HUES64 (cell line): ENCODE data around the gene DRC3.
A peak's percentile ranks its signal among the peaks of the same experiment; 100 is the strongest.
"Not testable (repeated sequence)": the region's sequence is repeated elsewhere in the genome, so short reads cannot be mapped to it uniquely, and the experiment has no call there.

Experiments used
- H3K27ac ChIP-seq: 2 replicates; pipeline ENCODE4 v1.7.0; 2013; ENCODE audit warnings: low read depth, low read length, inconsistent platforms
- H3K27me3 ChIP-seq: 2 replicates; pipeline ENCODE4 v1.6.1; 2013; ENCODE audit warnings: mild to moderate bottlenecking, low read length; ENCODE audit not compliant: insufficient read depth
- H3K36me3 ChIP-seq: 2 replicates; pipeline ENCODE4 v1.6.1; 2013; ENCODE audit warnings: mild to moderate bottlenecking, low read length; ENCODE audit not compliant: insufficient read depth
- H3K4me1 ChIP-seq: 2 replicates; pipeline ENCODE4 v1.6.1; 2013; ENCODE audit warnings: mild to moderate bottlenecking, low read length, moderate library complexity; ENCODE audit not compliant: insufficient read depth
- H3K4me3 ChIP-seq: 2 replicates; pipeline ENCODE4 v1.5.1; 2013; ENCODE audit warnings: mild to moderate bottlenecking, low read length, moderate library complexity
- H3K9ac ChIP-seq: 2 replicates; pipeline ENCODE4 v1.6.1; 2013; ENCODE audit warnings: mild to moderate bottlenecking, low read depth, low read length
- H3K9me3 ChIP-seq: 2 replicates; pipeline ENCODE4 v1.6.1; 2013; ENCODE audit warnings: low read depth, low read length; ENCODE audit not compliant: insufficient read depth
- WGBS: fragments of 150-250, 120-280 bp; methylation state at CpG from one replicate; pipeline ENCODE4 v1.1.7; 2013; ENCODE audit warnings: missing lambda C conversion rate; 5-methylcytosine and 5-hydroxymethylcytosine counted together

DRC3 gene

DNA sequence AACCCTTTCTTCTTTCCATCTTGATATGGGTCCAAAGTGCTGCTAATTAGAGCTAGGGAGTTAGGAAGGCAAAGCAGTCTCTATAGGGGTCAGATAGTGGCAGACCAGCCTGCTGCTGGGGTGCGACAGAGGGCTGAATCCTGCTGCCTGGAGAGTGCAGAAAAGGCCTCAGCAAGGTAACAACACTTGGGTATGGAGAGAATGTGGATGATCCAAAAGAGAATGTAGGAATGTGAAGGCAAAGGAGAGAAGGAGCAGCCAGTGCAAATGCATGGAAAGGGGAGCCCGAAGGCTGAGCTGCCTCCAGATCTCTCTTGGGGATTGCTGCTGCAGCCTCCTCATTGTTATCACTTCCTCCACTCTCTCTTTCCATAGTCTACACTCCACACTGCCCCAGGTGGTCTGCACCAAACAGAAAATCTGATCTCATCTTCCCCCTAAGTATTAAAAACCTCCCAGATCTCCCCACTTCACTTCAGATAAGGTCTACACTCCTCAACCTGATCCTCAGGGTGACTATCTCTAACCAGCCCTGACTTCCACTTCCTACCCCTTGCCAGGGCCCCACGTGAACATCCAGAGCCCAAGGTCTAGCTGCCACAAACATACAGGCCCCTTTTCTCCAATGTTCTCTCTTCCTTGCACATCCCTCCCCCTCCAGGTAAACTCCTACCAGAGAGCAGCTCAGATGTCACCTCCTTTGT lies 29.2 kb upstream of the DRC3 start:
- Histone ChIP-seq H3K4me3 (no peak overlapping the region), H3K36me3 (no peaks in the 10 kb centered on the region), H3K9me3 (no peaks in the 10 kb centered on the region), H3K4me1 (peaks cover 39% of the 10 kb centered on the region), H3K9ac (peak overlapping the region; percentile 36; the same call in 1 of the 2 replicates), H3K27me3 (no peaks in the 10 kb centered on the region), H3K27ac (peak overlapping the region; percentile 15; the same call in 1 of the 2 replicates)
- 45% methylated on average over 3 of the region's 3 CpGs for WGBS

- Histone ChIP-seq H3K9ac (no peak overlapping the region), H3K27me3 (no peaks in the 10 kb centered on the region), H3K4me3 (no peak overlapping the region), H3K27ac (no peak overlapping the region), H3K4me1 (peaks cover 39% of the 10 kb centered on the region), H3K36me3 (no peaks in the 10 kb centered on the region), H3K9me3 (no peaks in the 10 kb centered on the region)
- 89% methylated on average over 7 of the region's 7 CpGs for WGBS
Observed at GRCh38 chr17:17944242-17944641, 28.4 kb upstream of the DRC3 start.

GRCh38 chr17:17944743-17945142 lies 27.9 kb upstream of the DRC3 start:
- Histone ChIP-seq H3K36me3 (no peaks in the 10 kb centered on the region), H3K4me1 (peaks cover 39% of the 10 kb centered on the region), H3K9me3 (no peaks in the 10 kb centered on the region), H3K27ac (no peak overlapping the region), H3K27me3 (no peaks in the 10 kb centered on the region), H3K9ac (no peak overlapping the region), H3K4me3 (no peak overlapping the region)
- 94% methylated on average over 11 of the region's 11 CpGs for WGBS

GRCh38 chr17:17946093-17946492 lies 26.6 kb upstream of the DRC3 start:
- Histone ChIP-seq H3K9me3 (no peaks in the 10 kb centered on the region), H3K27ac (no peak overlapping the region), H3K27me3 (no peaks in the 10 kb centered on the region), H3K4me3 (no peak overlapping the region), H3K4me1 (peaks cover 32% of the 10 kb centered on the region), H3K9ac (no peak overlapping the region), H3K36me3 (no peaks in the 10 kb centered on the region)
- WGBS = 88% methylated on average over 2 of the region's 3 CpGs

GRCh38 chr17:17947309-17947708 lies 25.4 kb upstream of the DRC3 start:
- Histone ChIP-seq H3K4me3 (no peak overlapping the region), H3K27me3 (no peaks in the 10 kb centered on the region), H3K4me1 (peaks cover 27% of the 10 kb centered on the region), H3K36me3 (no peaks in the 10 kb centered on the region), H3K27ac (no peak overlapping the region), H3K9ac (no peak overlapping the region), H3K9me3 (no peaks in the 10 kb centered on the region)
- 92% methylated on average over 5 of the region's 5 CpGs for WGBS

GRCh38 chr17:17947966-17948365 lies 24.7 kb upstream of the DRC3 start:
- H3K27ac ChIP-seq = no peak overlapping the region
- H3K9me3 ChIP-seq = no peaks in the 10 kb centered on the region
- no peaks in the 10 kb centered on the region for H3K27me3 ChIP-seq
- H3K36me3 ChIP-seq = no peaks in the 10 kb centered on the region
- no peak overlapping the region for H3K9ac ChIP-seq
- H3K4me1 ChIP-seq = peaks cover 21% of the 10 kb centered on the region
- 97% methylated on average over 1 of the region's 1 CpG for WGBS
- H3K4me3 ChIP-seq = no peak overlapping the region

GRCh38 chr17:17950347-17950746 lies 22.3 kb upstream of the DRC3 start:
- no peak overlapping the region for H3K9ac ChIP-seq
- H3K36me3 ChIP-seq = no peaks in the 10 kb centered on the region
- no peaks in the 10 kb centered on the region for H3K27me3 ChIP-seq
- peaks cover 7% of the 10 kb centered on the region for H3K4me1 ChIP-seq
- 96% methylated on average over 7 of the region's 7 CpGs for WGBS
- no peaks in the 10 kb centered on the region for H3K9me3 ChIP-seq
- no peak overlapping the region for H3K4me3 ChIP-seq
- no peak overlapping the region for H3K27ac ChIP-seq

GRCh38 chr17:17950806-17951205 lies 21.9 kb upstream of the DRC3 start:
- peaks cover 7% of the 10 kb centered on the region for H3K4me1 ChIP-seq
- no peak overlapping the region for H3K27ac ChIP-seq
- no peaks in the 10 kb centered on the region for H3K36me3 ChIP-seq
- H3K9me3 ChIP-seq = no peaks in the 10 kb centered on the region
- H3K27me3 ChIP-seq = no peaks in the 10 kb centered on the region
- H3K9ac ChIP-seq = no peak overlapping the region
- WGBS = 94% methylated on average over 1 of the region's 1 CpG
- no peak overlapping the region for H3K4me3 ChIP-seq

DNA sequence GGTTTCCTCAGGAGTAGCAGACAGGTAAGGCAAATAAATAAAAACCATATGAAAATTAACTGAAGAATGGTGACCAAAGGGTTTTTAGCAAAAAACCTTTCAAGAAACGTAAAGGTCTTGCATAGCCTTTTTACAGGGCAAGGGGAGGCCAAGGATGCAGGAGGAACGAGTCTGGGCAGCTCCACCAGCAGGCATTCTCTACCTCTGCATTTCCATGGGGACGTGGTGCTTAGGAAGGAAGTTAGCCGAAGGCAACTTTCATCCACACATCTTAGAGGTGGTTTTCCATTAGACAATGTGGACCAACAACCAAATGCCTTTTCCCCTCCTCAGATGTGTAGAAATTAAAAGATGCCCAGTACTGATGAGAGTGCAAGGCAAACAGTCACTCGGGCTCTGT lies 21.1 kb upstream of the DRC3 start:
- H3K27me3 ChIP-seq = no peaks in the 10 kb centered on the region
- no peaks in the 10 kb centered on the region for H3K36me3 ChIP-seq
- H3K9me3 ChIP-seq = no peaks in the 10 kb centered on the region
- no peak overlapping the region for H3K27ac ChIP-seq
- WGBS = 60% methylated on average over 4 of the region's 5 CpGs
- no peak overlapping the region for H3K9ac ChIP-seq
- H3K4me1 ChIP-seq = peaks cover 7% of the 10 kb centered on the region
- H3K4me3 ChIP-seq = no peak overlapping the region

DNA sequence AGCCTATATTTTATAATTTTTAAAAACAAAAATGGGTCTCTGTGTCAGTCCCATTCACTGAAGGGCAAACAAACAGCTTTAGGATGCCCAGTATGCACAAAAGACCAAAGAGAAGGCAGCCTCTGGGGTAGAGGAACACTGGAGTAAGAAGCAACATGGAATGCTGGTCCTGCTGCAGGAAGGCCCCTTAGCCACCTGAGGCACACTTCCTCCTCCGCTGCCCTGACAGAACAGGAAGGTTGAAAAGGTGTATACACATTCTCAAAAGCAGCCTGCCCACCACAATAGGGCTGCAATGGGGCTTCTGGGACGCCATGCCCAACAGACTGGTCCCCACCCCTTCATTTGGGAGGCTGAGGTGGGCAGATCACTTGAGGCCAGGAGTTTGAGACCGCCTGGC lies 20.0 kb upstream of the DRC3 start:
- Histone ChIP-seq H3K4me1 (peaks cover 7% of the 10 kb centered on the region), H3K9me3 (no peaks in the 10 kb centered on the region), H3K4me3 (no peak overlapping the region), H3K9ac (no peak overlapping the region), H3K36me3 (no peaks in the 10 kb centered on the region), H3K27ac (no peak overlapping the region), H3K27me3 (no peaks in the 10 kb centered on the region)
- WGBS = 89% methylated on average over 3 of the region's 3 CpGs

GRCh38 chr17:17954079-17954478 lies 18.6 kb upstream of the DRC3 start:
- no peaks in the 10 kb centered on the region for H3K27me3 ChIP-seq
- WGBS = 93% methylated on average over 3 of the region's 3 CpGs
- H3K4me3 ChIP-seq = no peak overlapping the region
- H3K27ac ChIP-seq = no peak overlapping the region
- peaks cover 18% of the 10 kb centered on the region for H3K4me1 ChIP-seq
- no peak overlapping the region for H3K9ac ChIP-seq
- H3K9me3 ChIP-seq = no peaks in the 10 kb centered on the region
- no peaks in the 10 kb centered on the region for H3K36me3 ChIP-seq

GRCh38 chr17:17955790-17956341 lies 16.8 kb upstream of the DRC3 start:
- H3K27ac ChIP-seq, H3K9ac ChIP-seq, H3K9me3 ChIP-seq, H3K36me3 ChIP-seq, H3K27me3 ChIP-seq, H3K4me3 ChIP-seq: not testable (repeated sequence)
- 94% methylated on average over 12 of the region's 12 CpGs for WGBS
- H3K4me1 ChIP-seq = peaks cover 24% of the 10 kb centered on the region
